Hematopoietic multipotent progenitor cell treated with erythropoietin and hydrocortisone succinate and interleukin-3 and kit ligand, for 17 days (in vitro differentiated cells): Measurements from ENCODE around the gene SHANK1.
"Not testable (repeated sequence)": the region's sequence is repeated elsewhere in the genome, so short reads cannot be mapped to it uniquely, and the experiment has no call there.

ENCODE experiments used
- DNase-seq: peaks from one replicate; pipeline ENCODE4 v3.0.0-alpha.2; 2015; ENCODE audit warnings: low spot score

Gene SHANK1

GRCh38 chr19:50633973-50634372 lies 85.6 kb downstream of the SHANK1 start:
- DNase-seq = no peak

- DNase-seq = no peak
Measured at GRCh38 chr19:50633359-50633758, 86.2 kb downstream of the SHANK1 start.

GRCh38 chr19:50632151-50632835 lies 87.3 kb downstream of the SHANK1 start:
- no peak for DNase-seq

GRCh38 chr19:50629801-50630200 lies 89.8 kb downstream of the SHANK1 start:
- no peak for DNase-seq

GRCh38 chr19:50629194-50629593 lies 90.4 kb downstream of the SHANK1 start:
- no peak for DNase-seq

GRCh38 chr19:50628551-50628950 lies 91.1 kb downstream of the SHANK1 start:
- DNase-seq = no peak

- DNase-seq = no peak
Measured at GRCh38 chr19:50628146-50628545, 91.5 kb downstream of the SHANK1 start.

GRCh38 chr19:50626795-50627194 lies 92.8 kb downstream of the SHANK1 start:
- no peak for DNase-seq

GRCh38 chr19:50626011-50626410 lies 93.6 kb downstream of the SHANK1 start:
- DNase-seq = no peak

- DNase-seq = no peak
Measured at GRCh38 chr19:50624949-50625600, 94.5 kb downstream of the SHANK1 start.

GRCh38 chr19:50620394-50620906 lies 99.2 kb downstream of the SHANK1 start:
- DNase-seq = not testable (repeated sequence)

- DNase-seq = not testable (repeated sequence)
Measured at GRCh38 chr19:50619184-50619583, 100.4 kb downstream of the SHANK1 start.

GRCh38 chr19:50618379-50618778 lies 101.2 kb downstream of the SHANK1 start:
- DNase-seq = not testable (repeated sequence)

- DNase-seq = not testable (repeated sequence)
Measured at GRCh38 chr19:50612504-50613404, 106.8 kb downstream of the SHANK1 start.
